Trophoblast cell (in vitro differentiated cells and primary cell): ENCODE data around the gene HMCN2.

Experiments
- DNase-seq, 2 donors: peaks; one replicate each; pipeline ENCODE4 v3.0.0-alpha.2; 2016
- H2AFZ ChIP-seq: 2 replicates; pipeline ENCODE4 v1.6.1; 2013; ENCODE audit warnings: low read length, moderate library complexity, mild to moderate bottlenecking; ENCODE audit not compliant: insufficient read depth, poor library complexity
- H2AK5ac ChIP-seq: 2 replicates; pipeline ENCODE4 v1.6.1; 2013; ENCODE audit warnings: mild to moderate bottlenecking, low read length
- H2BK120ac ChIP-seq: 2 replicates; pipeline ENCODE4 v1.6.1; 2013; ENCODE audit warnings: low read length, mild to moderate bottlenecking, moderate library complexity; ENCODE audit not compliant: insufficient read depth, poor library complexity
- H2BK12ac ChIP-seq: 2 replicates; pipeline ENCODE4 v1.6.1; 2013; ENCODE audit warnings: mild to moderate bottlenecking, low read length, moderate library complexity
- H2BK5ac ChIP-seq: 2 replicates; pipeline ENCODE4 v1.6.1; 2013; ENCODE audit warnings: low read length, low read depth, moderate library complexity, mild to moderate bottlenecking; ENCODE audit not compliant: poor library complexity
- H3K14ac ChIP-seq: 2 replicates; pipeline ENCODE4 v1.6.1; 2013; ENCODE audit warnings: mild to moderate bottlenecking, low read length
- H3K18ac ChIP-seq: 2 replicates; pipeline ENCODE4 v1.6.1; 2013; ENCODE audit warnings: mild to moderate bottlenecking, low read length
- H3K23ac ChIP-seq: 2 replicates; pipeline ENCODE4 v1.6.1; 2013; ENCODE audit warnings: low read length
- H3K27ac ChIP-seq: 2 replicates; pipeline ENCODE4 v1.5.1; 2013; ENCODE audit warnings: low read depth, mild to moderate bottlenecking, inconsistent platforms, low read length, moderate library complexity
- H3K27me3 ChIP-seq: 2 replicates; pipeline ENCODE4 v1.6.1; 2013; ENCODE audit warnings: inconsistent platforms, mild to moderate bottlenecking, low read length, moderate library complexity; ENCODE audit not compliant: insufficient read depth
- H3K36me3 ChIP-seq, 2 experiments: 1 replicate in 1 of 2; 2 replicates in 1 of 2; pipeline ENCODE4 v1.6.1; 2013; ENCODE audit warnings: low read length in 2 of 2, mild to moderate bottlenecking in 2 of 2, moderate library complexity in 1 of 2; ENCODE audit not compliant: insufficient read depth in 2 of 2, control insufficient read depth in 1 of 2
- H3K4ac ChIP-seq: 2 replicates; pipeline ENCODE4 v1.6.1; 2013; ENCODE audit warnings: low read depth, mild to moderate bottlenecking, low read length, moderate library complexity
- H3K4me1 ChIP-seq, 2 experiments: 1 replicate in 1 of 2; 2 replicates in 1 of 2; pipeline ENCODE4 v1.6.1; 2013; ENCODE audit warnings: low read length in 2 of 2, mild to moderate bottlenecking in 2 of 2, moderate library complexity in 1 of 2; ENCODE audit not compliant: insufficient read depth in 2 of 2, control insufficient read depth in 1 of 2
- H3K4me2 ChIP-seq: 2 replicates; pipeline ENCODE4 v1.6.1; 2013; ENCODE audit warnings: inconsistent platforms, mild to moderate bottlenecking, low read length, moderate library complexity
- H3K4me3 ChIP-seq: 2 replicates; pipeline ENCODE4 v1.5.1; 2013; ENCODE audit warnings: mild to moderate bottlenecking, low read depth, low read length, inconsistent platforms
- H3K79me1 ChIP-seq: one replicate; pipeline ENCODE4 v1.6.1; 2013; ENCODE audit warnings: low read length
- H3K79me2 ChIP-seq: 2 replicates; pipeline ENCODE4 v1.6.1; 2013; ENCODE audit warnings: low read length, mild to moderate bottlenecking; ENCODE audit not compliant: control insufficient read depth, insufficient read depth, poor library complexity
- H3K9ac ChIP-seq: 2 replicates; pipeline ENCODE4 v1.6.1; 2013; ENCODE audit warnings: mild to moderate bottlenecking, low read length
- H3K9me3 ChIP-seq: 2 replicates; pipeline ENCODE4 v1.6.1; 2013; ENCODE audit warnings: low read depth, mild to moderate bottlenecking, control low read depth, inconsistent platforms, low read length; ENCODE audit not compliant: insufficient read depth
- H4K12ac ChIP-seq: 2 replicates; pipeline ENCODE4 v1.6.1; 2013; ENCODE audit warnings: low read depth, mild to moderate bottlenecking, low read length, moderate library complexity
- H4K8ac ChIP-seq: 2 replicates; pipeline ENCODE4 v1.6.1; 2013; ENCODE audit warnings: low read depth, mild to moderate bottlenecking, low read length, moderate library complexity
- H4K91ac ChIP-seq: one replicate; pipeline ENCODE4 v1.6.1; 2013; ENCODE audit warnings: low read depth, mild to moderate bottlenecking, low read length, moderate library complexity
- WGBS: extraction: QIAGEN DNeasy Blood & Tissue Kit; methylation state at CpG from one replicate; pipeline ENCODE4 v1.1.7; 2013; ENCODE audit warnings: missing lambda C conversion rate; ENCODE audit not compliant: insufficient read length, insufficient coverage; ENCODE audit errors: extremely low coverage; 5-methylcytosine and 5-hydroxymethylcytosine counted together

HMCN2 gene

GRCh38 chr9:130422546-130422945 is 157.0 kb downstream of the HMCN2 start:
- Histone ChIP-seq H3K4me2 (no peak overlapping the region), H4K91ac (no peak overlapping the region), H2BK12ac (no peak overlapping the region), H3K4me1 (peaks cover 4 to 5% of the 10 kb centered on the region in 2 experiments), H2AFZ (no peak overlapping the region), H3K23ac (no peak overlapping the region), H3K18ac (no peak overlapping the region), H2BK5ac (no peak overlapping the region), H3K27ac (no peak overlapping the region), H3K79me2 (no peaks in the 10 kb centered on the region), H3K79me1 (no peaks in the 10 kb centered on the region), H2AK5ac (no peak overlapping the region), H3K4ac (no peak overlapping the region), H3K14ac (no peak overlapping the region), H4K12ac (no peak overlapping the region), H3K27me3 (no peaks in the 10 kb centered on the region), H3K9ac (no peak overlapping the region), H3K4me3 (no peak overlapping the region), H2BK120ac (no peak overlapping the region), H4K8ac (no peak overlapping the region), H3K36me3 (no peaks in the 10 kb centered on the region), H3K9me3 (peaks cover 3% of the 10 kb centered on the region)
- WGBS = no CpG with 5 or more reads among the region's 10 CpGs
- no peak for DNase-seq

- no peak overlapping the region for H3K4me2 ChIP-seq
- no peaks in the 10 kb centered on the region for H3K79me2 ChIP-seq
- no peak overlapping the region for H3K4ac ChIP-seq
- no CpG with 5 or more reads among the region's 8 CpGs for WGBS
- H4K91ac ChIP-seq = no peak overlapping the region
- H2AFZ ChIP-seq = no peak overlapping the region
- no peak overlapping the region for H4K12ac ChIP-seq
- H2BK120ac ChIP-seq = no peak overlapping the region
- no peak overlapping the region for H3K9ac ChIP-seq
- H3K4me3 ChIP-seq = no peak overlapping the region
- H3K14ac ChIP-seq = no peak overlapping the region
- H3K36me3 ChIP-seq = no peaks in the 10 kb centered on the region
- H3K27me3 ChIP-seq = no peaks in the 10 kb centered on the region
- H3K79me1 ChIP-seq = no peaks in the 10 kb centered on the region
- no peak overlapping the region for H2BK5ac ChIP-seq
- no peak overlapping the region for H3K18ac ChIP-seq
- H3K4me1 ChIP-seq = peaks cover 4 to 5% of the 10 kb centered on the region in 2 experiments
- peaks cover 3% of the 10 kb centered on the region for H3K9me3 ChIP-seq
- H3K27ac ChIP-seq = no peak overlapping the region
- no peak overlapping the region for H4K8ac ChIP-seq
- no peak overlapping the region for H2BK12ac ChIP-seq
- no peak for DNase-seq
- H3K23ac ChIP-seq = no peak overlapping the region
- H2AK5ac ChIP-seq = no peak overlapping the region
These were observed 157.7 kb downstream of the HMCN2 start for GRCh38 chr9:130423272-130423671.

GRCh38 chr9:130424595-130425454 is 159.3 kb downstream of the HMCN2 start:
- Histone ChIP-seq H3K79me2 (no peaks in the 10 kb centered on the region), H2AK5ac (no peak overlapping the region), H3K18ac (no peak overlapping the region), H3K9me3 (peaks cover 3% of the 10 kb centered on the region), H3K23ac (no peak overlapping the region), H3K4me3 (no peak overlapping the region), H3K36me3 (no peaks in the 10 kb centered on the region), H2BK120ac (no peak overlapping the region), H3K79me1 (no peaks in the 10 kb centered on the region), H2AFZ (no peak overlapping the region), H3K4me2 (no peak overlapping the region), H2BK12ac (no peak overlapping the region), H4K91ac (no peak overlapping the region), H3K9ac (no peak overlapping the region), H4K12ac (no peak overlapping the region), H4K8ac (no peak overlapping the region), H2BK5ac (no peak overlapping the region), H3K27ac (no peak overlapping the region), H3K4ac (no peak overlapping the region), H3K4me1 (peaks cover 4 to 5% of the 10 kb centered on the region in 2 experiments), H3K27me3 (no peaks in the 10 kb centered on the region), H3K14ac (no peak overlapping the region)
- no peak for DNase-seq
- WGBS = no CpG with 5 or more reads among the region's 24 CpGs

GRCh38 chr9:130425741-130426466 is 160.3 kb downstream of the HMCN2 start:
- Histone ChIP-seq H4K8ac (no peak overlapping the region), H3K4me3 (no peak overlapping the region)

More at GRCh38 chr9:130425741-130426466, 160.3 kb downstream of the HMCN2 start:
- Histone ChIP-seq H3K4me1 (peaks cover 4 to 5% of the 10 kb centered on the region in 2 experiments), H2AK5ac (no peak overlapping the region), H2BK12ac (no peak overlapping the region), H3K79me2 (no peaks in the 10 kb centered on the region), H3K23ac (no peak overlapping the region), H2AFZ (no peak overlapping the region), H4K12ac (no peak overlapping the region), H3K27me3 (no peaks in the 10 kb centered on the region), H3K27ac (no peak overlapping the region), H3K4ac (no peak overlapping the region), H3K9me3 (peaks cover 10% of the 10 kb centered on the region), H3K9ac (no peak overlapping the region), H3K36me3 (peaks cover 0 to 3% of the 10 kb centered on the region in 2 experiments), H3K14ac (no peak overlapping the region), H3K79me1 (no peaks in the 10 kb centered on the region), H3K4me2 (no peak overlapping the region), H2BK5ac (no peak overlapping the region), H2BK120ac (no peak overlapping the region), H3K18ac (no peak overlapping the region), H4K91ac (no peak overlapping the region)
- no peak for DNase-seq
- WGBS = no CpG with 5 or more reads among the region's 21 CpGs
